ENCODE data around the gene B4GALNT3.

- TF ChIP-seq CTCF (IDR thresholded peaks at IDR 0.05), result no peak
- no peak for TF ChIP-seq SIN3A (IDR thresholded peaks at IDR 0.05; ENCODE audit: borderline replicate concordance, insufficient read depth, low read depth, low read length)
- TF ChIP-seq REST (IDR thresholded peaks at IDR 0.05; ENCODE audit: insufficient read depth in 1 of 2, low read depth in 2 of 2, low read length in 1 of 2), result no peak
- TF ChIP-seq POLR2AphosphoS5 (IDR thresholded peaks at IDR 0.05; ENCODE audit: low read depth, low read length), result no peak
- TF ChIP-seq TCF7L2 (IDR thresholded peaks at IDR 0.05; ENCODE audit: low read depth, low read length), result no peak
Measured at GRCh38 chr12:547883-548470, 88.2 kb downstream of the B4GALNT3 start.
